CD1c-positive myeloid dendritic cell (primary cell): ENCODE data around the gene RDH8.

Experiments
- DNase-seq: peaks from one replicate; pipeline ENCODE4 v3.0.0-alpha.2; 2016; ENCODE audit errors: extremely low spot score

Gene RDH8, protein sequence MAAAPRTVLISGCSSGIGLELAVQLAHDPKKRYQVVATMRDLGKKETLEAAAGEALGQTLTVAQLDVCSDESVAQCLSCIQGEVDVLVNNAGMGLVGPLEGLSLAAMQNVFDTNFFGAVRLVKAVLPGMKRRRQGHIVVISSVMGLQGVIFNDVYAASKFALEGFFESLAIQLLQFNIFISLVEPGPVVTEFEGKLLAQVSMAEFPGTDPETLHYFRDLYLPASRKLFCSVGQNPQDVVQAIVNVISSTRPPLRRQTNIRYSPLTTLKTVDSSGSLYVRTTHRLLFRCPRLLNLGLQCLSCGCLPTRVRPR

DNA sequence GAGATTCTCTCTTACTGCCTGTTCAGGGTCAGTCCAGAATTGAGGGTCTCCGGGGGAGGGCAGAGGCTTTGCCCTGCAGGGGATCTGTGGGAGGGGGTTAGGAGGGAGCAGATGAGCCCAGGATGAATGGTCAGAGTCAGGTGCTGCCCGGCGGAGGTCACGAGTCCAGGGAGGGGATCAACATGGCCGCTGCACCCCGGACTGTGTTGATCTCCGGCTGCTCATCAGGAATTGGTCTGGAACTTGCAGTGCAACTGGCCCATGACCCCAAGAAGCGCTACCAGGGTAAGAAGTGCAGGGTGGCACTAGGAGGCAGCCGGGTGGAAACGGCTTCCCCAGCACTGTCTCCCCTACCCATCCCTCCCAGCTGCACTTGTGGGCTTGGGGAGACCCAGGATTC is at the start of gene RDH8:
Gene RDH8 (plus strand): TSS at position 168 of the 400 bp plus-strand sequence. CDS start 15 bp downstream, at position 183.
- DNase-seq: no peak

DNA sequence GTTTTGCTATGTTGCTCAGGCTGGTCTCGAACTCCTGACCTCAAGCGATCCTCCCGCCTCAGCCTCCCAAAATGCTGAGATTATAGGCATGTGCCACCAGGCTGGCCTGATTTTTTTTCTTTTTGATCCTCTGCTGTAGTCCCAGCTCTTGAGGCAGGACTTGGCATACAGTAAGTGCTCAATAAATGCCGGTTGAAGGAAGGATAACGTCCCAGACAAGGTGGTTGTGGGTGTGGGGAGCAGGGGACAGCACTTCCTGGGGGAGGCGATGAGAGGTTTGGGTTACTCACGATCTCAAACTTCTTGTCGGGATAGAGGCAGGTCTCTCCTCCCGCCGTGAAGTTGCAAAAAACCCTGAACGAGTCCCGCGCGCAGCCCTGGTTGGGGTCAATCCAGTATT is 47.3 kb upstream of the RDH8 start:
- no peak for DNase-seq

DNA sequence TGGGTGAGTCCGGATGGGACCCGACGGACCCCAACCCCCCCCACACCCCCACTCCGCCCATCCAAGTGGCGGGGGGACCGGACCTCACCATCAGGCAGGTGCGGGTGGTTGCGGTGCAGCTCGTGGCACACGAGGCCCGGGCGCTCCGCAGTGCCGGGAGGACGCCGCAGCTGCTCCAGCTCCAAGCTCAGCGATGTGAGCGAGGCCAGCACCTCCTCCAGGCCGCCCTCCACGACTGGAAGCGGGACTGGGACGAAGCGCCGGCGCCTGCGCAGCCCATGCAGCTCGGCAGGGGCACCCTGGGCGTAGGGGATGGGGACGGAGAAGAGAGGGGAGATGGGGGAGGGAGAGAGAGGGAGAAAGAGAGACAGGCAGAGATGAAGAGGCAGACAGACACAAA is 46.8 kb upstream of the RDH8 start:
- DNase-seq: no peak

DNA sequence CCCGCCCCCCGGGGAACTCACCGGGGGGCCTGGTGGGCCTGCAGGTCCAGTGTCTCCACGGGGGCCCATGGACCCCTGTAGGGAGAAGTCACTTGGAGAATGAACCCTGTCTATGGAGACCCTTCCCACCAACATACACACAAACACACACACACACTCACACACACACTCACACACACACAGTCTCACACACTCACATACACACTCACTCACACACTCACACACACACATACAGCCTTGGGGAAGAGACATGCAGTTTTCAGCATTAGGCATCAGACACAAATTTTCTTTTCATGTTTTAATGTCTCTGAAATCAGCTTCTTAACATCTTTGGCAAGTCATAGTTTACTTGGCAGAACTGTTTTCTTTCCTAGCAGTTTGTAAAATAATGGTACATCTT is 46.0 kb upstream of the RDH8 start:
- no peak for DNase-seq

DNA sequence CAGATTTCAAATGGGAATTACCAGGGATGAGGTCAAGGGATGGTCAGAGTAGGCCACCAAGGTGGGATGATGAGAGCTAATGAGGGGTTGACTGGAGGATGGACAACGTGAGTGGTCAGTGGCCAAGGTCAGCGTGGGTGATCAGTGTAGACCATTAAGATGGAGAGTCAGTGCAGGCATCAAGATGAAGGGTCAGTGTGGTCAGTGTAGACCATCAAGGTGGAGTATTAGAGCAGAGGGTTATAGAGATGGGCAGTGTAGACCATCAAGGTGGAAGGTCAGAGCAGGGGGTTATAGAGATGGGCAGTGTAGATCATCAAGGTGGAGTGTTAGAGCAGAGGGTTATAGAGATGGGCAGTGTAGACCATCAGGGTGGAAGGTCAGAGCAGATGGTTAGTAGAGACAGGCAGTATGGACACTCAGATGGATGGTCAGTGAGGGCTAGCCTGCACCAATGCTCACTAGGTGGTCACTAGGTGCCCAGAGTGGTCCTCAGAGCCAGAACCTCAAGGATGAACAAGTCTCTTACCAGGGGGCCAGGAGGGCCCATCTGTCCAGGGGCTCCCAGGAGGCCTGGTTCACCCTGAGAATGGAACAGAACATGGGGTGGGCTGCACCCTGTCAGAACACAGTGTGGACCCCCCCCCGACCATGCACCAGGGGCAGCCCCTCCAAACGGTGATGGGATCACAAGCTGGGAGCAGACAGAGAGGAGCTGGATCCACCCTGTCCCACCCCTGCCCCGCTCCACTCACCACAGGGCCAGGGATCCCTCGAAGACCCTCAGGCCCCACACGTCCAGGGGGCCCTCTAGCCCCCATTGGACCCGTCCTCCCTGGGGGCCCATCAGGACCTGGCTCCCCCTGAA is 44.2 kb upstream of the RDH8 start:
- no peak for DNase-seq

DNA sequence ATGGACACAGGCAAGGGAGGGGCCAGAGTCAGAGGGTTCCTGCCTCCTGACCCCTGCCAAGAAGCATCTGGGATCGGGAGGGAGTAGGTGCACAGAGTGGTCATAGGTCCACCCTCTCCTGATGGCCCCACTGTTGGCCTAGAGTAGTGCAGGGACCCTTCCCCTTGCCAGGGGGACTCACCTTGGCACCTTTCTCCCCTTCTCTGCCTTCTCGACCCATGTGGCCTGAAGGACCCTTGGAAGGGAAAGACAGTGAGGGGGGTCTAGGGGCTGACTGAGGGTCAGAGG is 43.7 kb upstream of the RDH8 start:
- DNase-seq: no peak

DNA sequence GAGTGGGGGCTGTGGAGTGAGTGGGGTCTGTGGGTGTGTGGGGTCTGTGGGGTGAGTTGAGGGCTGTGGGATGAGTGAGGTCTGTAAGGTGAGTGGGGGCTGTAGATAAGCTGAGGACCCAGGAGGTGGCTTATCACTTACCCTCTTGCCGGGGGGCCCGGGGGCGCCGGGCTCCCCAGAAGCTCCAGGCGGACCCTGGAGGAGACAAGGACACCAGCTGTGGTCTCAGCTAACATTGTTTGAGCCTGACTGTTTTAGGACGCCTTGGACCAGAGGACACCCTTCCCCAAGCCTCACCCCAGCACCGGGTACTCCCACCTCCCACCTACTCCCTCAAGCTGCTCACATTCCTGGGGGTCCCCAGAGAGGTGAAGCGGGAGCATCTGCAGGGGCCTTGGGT is 42.8 kb upstream of the RDH8 start:
- no peak for DNase-seq

DNA sequence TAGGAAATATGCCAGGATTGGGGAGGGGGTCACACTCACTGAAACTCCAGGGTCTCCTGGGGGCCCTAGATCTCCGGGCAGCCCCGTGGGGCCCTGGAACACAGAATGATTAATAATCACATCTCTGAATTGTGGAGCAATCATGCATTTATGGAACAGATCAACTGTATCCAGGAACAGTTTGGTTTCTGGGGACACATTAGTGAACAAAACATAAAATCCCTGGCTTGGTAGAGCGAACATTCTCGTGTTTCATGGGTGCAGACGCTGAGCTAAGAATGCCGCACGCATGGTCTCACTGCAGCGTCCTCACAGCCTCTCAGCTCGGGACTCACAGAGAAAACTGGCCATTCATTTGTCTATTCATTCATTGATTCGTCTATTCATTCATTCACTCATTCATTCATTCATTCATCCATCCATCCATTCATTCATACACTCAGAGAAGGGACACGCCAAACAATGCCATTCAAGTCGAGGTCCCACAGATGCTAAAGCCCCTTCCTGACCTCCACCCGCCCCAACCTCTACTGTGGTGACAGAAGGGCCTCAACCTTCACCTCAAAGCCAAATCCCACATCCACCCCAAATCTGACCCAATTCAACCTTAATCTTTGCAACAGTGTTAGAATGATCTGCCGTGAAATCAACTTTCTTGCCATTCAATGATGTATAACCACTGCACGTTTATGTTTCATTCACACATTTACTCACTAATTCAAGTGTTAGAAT is 42.0 kb upstream of the RDH8 start:
- no peak for DNase-seq

DNA sequence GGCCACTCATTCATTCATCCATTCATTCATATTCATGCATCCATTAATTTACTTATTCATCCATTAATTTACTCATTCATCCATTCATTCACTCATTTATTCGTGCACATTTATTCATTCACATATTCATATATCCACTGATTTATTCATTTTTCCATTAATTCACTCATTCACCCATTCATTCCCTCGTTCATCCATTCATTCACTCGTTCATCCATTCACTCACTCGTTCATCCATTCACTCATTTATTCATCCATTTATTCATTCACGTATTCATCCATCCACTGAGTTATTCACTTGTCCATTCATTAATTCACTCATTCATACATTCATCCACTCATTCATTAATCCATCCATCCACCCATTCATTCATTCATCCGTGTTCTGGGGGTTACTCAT is 41.2 kb upstream of the RDH8 start:
- DNase-seq: no peak

DNA sequence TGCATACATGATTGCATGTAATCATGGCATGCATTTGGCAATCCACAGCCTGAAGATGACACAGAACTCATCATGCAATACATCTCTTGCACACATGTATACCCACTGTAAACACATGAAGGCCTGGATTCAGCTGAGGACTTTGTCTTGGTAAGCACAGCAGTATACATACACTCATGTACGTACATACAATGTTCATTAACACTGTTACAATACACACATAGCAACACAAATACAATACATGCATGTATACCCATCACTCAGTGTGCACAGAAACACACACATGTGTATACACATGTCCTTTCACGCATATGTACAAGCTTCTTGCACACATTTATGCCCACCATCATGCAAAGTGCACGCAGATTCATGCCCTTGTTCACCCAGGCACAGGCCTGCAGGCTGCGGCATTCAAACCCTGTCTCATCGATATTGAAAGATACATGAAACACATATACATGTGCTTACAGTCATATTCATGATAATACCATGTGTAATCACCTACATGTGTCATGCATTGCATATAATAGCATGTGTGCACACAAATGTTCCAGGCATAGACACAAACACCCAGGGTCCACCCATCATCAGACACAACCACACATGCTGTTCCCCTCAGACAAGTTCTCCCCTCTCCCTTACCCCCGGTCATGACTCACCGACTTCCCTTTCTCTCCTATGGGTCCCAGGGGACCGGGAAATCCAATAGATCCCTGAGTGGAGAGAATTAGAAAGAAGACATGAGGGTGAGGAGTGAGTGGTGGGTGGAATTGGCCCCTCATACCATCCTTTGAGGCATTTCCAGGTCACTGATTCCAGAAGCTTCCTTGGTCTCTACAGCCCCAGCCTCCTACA is 31.6 kb upstream of the RDH8 start:
- no peak for DNase-seq

DNA sequence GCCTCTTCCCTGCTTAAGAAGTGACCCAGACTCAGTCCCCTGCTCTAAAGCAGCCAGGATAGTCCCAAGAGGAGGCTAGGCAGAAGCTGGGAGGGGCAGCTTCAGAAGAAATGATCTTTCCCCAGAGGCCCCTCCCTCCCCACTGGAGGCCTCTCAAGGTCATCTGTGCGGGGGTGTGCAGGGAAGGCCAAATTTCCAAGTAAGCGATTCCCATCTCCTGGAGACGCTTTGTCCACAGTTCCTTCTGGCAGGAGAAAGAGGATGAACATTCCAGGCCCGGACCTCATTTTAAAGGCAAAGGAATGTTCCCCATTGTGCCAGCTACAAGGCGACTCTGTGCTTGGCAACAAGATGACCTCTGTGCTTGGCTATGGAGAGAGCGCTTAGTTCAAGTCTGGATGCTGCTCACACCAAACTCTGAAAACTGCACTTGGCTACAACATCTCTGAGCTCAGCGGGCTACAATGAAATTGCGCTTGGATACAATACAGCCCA is 26.4 kb upstream of the RDH8 start:
- DNase-seq: no peak

DNA sequence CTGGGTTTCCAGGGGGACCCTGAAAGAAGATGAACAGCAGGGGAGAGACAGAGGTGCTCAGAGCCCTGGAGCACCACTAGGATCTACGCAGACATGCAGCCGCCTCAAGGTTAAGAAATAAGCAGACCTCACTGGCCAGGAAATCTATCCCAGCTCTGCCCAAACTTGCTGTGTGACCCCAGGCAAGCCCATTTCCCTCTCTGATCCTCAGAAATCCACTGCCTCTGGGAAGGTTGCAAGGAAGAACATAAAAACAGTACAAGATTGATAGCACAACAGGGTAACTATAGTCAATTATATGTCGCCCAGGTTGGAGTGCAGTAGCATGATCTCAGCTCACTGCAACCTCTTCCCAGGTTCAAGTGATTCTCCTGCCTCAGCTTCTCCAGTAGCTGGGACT is 23.8 kb upstream of the RDH8 start:
- no peak for DNase-seq

DNA sequence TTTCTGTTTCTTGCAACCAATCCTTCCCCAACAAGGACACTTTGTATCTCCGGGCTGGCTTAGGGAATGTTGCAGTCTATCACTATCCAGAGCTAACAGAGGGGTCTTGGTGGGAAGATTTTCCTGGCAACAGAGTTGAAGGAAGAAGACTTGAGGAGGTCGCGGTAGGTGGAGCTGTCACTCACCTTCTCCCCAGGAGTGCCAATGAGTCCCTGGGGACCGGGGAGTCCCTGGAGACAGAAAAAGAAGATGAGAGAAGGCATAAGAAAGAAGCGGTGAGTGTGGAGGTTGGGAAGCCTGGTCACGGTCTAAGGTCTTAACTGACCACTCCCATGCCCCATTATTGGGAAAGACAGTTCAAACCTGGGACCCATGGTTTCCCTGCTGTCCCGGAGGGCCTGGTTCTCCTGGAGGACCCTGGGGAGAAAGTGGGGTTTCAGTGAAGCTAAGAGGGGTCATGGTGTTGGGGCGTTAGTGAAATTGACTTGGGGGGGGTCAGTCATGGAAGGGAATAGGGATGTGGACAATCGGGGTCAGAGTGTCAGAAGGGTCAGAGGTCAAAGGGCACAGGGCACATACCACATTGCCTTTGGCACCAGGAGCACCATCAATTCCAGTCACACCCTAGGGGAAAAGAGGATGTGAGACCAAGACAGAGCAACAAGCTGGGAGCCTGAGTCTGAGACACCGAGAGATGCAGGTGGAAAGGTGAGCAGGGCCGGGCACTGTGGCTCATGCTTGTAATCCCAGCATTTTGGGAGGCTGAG is 21.7 kb upstream of the RDH8 start:
- no peak for DNase-seq

DNA sequence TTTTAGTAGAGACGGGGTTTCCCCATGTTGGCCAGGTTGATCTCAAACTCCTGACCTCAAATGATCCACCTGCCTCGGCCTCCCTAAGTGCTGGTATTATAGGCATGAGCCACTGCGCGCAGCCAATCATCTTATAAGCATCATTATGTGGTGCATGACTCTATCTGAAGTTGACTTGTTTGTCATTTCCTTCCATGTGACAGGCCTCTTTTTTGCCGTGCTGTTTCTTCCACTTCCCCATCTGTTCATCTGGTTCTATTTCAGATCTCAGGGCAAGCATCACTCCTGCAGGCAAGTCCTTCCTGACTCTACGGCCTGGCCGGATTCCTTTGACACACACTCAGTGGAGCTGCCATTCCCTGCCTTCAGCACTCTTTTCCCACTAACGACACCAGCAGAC is 18.2 kb upstream of the RDH8 start:
- DNase-seq: no peak

DNA sequence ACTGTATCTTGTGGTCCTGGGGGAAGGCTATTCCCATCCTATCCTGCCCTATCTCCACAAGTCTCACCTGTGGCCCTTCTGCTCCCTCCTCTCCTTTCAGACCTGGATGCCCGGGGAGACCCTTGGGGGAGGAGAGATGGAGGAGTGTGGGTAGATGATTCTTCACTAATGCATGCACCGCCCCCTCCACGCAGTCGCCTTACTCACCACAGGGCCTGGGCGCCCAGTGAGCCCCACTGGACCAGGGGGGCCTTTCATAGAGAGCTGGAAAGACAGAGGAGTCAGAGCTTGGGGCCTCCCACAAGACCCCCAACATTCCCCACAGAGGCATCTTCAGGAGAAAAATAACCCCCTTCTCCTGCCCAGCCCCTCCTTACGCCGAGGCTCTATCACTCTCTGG is 17.3 kb upstream of the RDH8 start:
- no peak for DNase-seq

DNA sequence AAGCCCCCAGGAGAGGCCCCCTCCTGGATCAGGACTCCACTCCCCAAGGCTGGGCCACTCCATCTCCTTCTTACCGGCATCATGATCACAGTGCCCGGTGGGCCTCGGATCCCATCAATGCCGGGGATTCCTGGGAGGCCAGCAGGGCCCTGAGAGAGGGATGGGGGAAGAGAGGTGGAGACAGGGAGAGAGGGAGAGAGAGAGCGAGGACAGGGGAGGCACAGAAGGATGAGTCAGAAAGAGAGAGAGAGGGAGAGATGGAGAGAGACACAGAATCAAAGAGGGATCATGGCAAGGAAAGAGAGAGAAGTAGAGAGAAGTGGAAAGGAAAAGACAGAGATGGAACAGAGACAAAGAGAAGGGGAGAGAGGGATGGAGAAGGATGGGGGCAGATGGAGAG is 16.7 kb upstream of the RDH8 start:
- no peak for DNase-seq

DNA sequence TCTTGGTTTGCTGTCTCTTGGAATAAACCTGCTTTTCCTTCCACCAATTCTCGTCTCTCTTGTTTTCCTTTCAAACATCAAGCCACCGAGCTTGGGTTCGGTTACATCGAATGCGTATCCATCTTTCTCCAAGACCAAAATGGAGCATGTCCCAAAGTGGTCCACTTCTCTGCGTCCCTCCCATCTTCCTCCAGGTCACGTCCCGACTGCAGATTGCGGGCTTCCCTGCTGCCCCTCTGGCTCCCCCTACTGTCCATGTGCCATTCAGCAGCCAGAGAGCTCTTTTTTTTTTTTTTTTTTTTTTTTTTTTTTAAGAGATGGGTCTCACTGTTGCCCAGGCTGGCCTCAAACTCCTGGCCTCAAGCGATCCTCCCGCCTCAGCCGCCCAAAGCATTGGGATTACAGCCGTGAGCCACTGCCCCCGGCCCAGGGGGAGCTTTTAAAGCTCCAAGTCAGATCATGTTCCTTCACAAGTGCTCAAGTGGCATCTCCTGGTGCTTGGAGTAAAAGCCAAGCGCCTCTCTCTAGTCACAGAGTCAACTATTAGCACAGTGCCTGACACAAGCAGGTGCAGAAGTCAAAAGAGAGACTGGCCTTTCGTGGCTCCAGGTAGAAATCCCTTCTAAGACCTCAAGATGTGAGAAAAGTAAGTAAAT is 13.0 kb upstream of the RDH8 start:
- peak; percentile 75 for DNase-seq

DNA sequence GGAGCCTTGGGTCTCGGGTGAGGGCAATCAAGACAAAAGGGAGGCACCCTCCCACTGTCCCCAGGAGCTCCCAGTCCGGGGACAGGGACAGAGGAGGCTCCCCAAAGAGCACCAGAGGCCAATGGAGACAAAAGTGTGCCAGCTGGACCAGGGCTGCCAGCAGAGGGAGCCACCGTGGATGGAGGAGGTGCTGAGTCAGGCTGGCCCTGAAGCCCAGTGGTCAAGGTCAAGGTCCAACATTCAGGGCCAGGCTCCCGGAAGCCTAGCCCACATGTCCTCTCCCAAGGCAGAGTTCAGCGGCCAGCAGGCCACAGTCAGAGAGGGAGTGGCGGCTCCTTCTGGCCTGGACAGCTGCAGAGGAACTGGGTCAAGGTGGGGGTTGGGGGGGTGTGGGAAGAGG is 11.4 kb upstream of the RDH8 start:
- peak; percentile 8 for DNase-seq

DNA sequence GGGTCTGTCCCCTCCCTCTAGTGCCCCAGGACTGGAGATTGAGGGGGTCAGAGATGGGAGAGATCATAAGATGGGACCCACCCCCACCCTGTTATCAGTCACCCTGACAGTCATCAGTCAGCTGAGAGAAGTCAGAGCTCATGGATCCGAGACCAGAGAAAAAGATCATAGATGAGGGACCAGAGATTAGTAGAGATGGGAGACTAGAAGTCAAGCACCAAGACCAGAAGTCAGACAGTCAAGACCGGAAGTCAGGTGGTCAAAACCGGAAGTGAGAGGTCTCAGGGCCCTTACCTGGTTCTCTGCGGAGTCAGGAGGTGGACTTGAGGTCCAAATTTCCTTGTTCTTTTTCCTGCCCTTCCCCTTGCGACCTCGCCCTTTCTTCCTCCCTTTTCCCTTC is 10.0 kb upstream of the RDH8 start:
- no peak for DNase-seq

DNA sequence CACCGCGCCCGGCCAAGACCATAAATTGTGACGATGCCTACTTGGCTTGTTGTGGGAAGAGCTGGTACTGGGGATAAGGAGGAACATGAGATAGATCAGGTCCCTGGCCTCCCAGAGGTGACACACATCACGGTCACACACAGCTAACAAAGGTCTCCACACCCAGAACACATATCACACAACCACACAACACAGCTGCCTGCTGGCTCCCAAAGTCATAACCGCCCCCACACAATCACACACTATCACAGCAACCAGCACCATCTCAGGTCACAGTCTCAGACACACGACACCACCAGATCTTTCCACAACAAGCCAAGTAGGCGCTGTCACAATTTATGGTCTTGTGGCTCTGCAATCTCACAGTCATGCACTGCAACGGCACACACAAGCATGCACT is 8.7 kb upstream of the RDH8 start:
- no peak for DNase-seq
